ENCODE results near the gene SCGN.

The SCGN gene

DNA sequence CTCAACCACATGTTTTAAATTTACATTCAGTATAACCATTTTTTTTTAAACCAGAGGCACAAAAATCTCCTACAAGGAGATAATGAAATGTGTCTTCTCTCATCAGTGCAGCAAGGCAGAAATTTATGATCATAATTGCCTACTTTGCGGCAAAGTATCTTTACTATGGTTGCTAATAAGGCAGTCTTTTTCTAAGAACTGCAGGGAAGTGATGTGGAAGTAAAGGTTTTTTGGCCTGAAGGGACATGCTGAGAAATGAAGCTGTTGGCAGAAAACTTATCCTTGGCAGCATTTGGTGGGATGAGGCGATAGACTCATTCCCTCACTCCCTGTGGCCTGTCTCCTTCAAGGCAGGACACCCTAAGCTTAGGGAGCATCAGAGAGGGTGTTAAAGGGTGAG lies 48.7 kb downstream of the SCGN start:
- TF ChIP-seq, protein P1, sequence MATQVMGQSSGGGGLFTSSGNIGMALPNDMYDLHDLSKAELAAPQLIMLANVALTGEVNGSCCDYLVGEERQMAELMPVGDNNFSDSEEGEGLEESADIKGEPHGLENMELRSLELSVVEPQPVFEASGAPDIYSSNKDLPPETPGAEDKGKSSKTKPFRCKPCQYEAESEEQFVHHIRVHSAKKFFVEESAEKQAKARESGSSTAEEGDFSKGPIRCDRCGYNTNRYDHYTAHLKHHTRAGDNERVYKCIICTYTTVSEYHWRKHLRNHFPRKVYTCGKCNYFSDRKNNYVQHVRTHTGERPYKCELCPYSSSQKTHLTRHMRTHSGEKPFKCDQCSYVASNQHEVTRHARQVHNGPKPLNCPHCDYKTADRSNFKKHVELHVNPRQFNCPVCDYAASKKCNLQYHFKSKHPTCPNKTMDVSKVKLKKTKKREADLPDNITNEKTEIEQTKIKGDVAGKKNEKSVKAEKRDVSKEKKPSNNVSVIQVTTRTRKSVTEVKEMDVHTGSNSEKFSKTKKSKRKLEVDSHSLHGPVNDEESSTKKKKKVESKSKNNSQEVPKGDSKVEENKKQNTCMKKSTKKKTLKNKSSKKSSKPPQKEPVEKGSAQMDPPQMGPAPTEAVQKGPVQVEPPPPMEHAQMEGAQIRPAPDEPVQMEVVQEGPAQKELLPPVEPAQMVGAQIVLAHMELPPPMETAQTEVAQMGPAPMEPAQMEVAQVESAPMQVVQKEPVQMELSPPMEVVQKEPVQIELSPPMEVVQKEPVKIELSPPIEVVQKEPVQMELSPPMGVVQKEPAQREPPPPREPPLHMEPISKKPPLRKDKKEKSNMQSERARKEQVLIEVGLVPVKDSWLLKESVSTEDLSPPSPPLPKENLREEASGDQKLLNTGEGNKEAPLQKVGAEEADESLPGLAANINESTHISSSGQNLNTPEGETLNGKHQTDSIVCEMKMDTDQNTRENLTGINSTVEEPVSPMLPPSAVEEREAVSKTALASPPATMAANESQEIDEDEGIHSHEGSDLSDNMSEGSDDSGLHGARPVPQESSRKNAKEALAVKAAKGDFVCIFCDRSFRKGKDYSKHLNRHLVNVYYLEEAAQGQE (IDR thresholded peaks at IDR 0.05; ENCODE audit: insufficient read depth in 1 of 2, low read depth in 2 of 2, low read length in 2 of 2) = no peak
- TF ChIP-seq POLR2AphosphoS5 (IDR thresholded peaks at IDR 0.05; ENCODE audit: low read depth, low read length) (no peak), SIN3A (IDR thresholded peaks at IDR 0.05; ENCODE audit: borderline replicate concordance, insufficient read depth, low read length) (no peak), FOXP2 (optimal IDR thresholded peaks at IDR 0.05; ENCODE audit: borderline replicate concordance, extremely low read depth, extremely low read length, insufficient read depth) (no peak), TAF1 (IDR thresholded peaks at IDR 0.05; ENCODE audit: borderline replicate concordance, insufficient read depth, low read length) (no peak)

DNA sequence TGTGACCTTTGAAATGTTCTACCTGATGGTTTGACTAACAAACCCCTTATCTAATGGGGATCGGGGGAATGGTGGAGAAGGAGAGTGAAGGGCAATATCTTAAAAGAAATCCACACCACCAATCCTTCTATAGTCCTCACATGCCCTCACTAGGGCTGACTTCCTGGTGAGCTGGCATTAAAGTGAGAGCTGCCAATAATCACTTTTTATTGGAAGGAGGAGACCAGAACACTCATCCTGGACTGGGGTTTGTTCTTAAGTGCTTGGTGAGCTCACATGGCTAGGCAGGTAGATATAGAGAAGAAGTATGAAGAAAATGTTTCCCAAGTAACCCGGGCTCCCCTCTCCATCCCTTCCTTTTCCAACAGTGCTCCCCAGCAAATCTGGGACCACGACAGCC lies 49.8 kb downstream of the SCGN start:
- TF ChIP-seq POLR2AphosphoS5 (IDR thresholded peaks at IDR 0.05; ENCODE audit: low read depth, low read length) = no peak
- no peak for TF ChIP-seq FOXP2 (optimal IDR thresholded peaks at IDR 0.05; ENCODE audit: borderline replicate concordance, extremely low read depth, extremely low read length, insufficient read depth)
- TF ChIP-seq SIN3A (IDR thresholded peaks at IDR 0.05; ENCODE audit: borderline replicate concordance, insufficient read depth, low read length) = no peak
- TF ChIP-seq, protein P1 (IDR thresholded peaks at IDR 0.05; ENCODE audit: insufficient read depth in 1 of 2, low read depth in 2 of 2, low read length in 2 of 2) = no peak
- no peak for TF ChIP-seq TAF1 (IDR thresholded peaks at IDR 0.05; ENCODE audit: borderline replicate concordance, insufficient read depth, low read length)

DNA sequence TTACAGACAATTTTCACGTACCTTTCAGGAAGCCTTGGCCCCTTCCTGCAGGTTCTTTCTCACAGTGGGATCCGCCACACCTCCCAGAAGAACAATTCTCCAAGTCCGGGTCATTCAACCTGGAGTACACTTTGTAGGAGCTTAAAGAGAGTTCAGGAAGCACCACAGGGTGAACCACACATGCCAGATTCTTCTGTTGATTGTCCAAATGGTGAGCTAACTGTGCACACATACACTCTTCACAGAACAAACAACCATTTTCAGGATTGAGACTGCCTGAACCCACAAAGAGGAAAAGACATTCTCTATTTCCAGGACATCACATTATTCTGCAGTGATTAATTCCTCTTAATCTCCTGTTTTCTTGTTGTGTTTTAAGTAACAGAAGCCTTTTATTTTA lies 51.0 kb downstream of the SCGN start:
- no peak for TF ChIP-seq SIN3A (IDR thresholded peaks at IDR 0.05; ENCODE audit: borderline replicate concordance, insufficient read depth, low read length)

DNA sequence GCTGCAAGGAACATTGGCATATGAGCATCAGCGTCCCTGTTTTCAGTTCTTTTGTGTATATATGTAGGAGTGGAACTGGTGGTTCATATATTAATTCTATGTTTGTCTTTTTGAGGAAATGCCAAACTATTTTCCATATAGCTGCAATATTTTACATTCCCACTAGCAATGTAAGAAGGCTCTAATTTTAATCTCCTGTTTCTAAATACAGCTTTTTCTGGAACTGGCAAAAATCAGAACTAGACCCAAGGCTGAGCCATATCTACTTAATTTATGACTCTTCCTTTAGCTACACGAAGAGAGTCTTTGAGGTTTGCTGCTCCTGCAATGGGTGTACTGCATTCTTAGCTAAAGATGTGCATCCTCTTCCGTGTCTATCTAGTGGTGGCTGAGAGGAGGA lies 52.0 kb downstream of the SCGN start:
- no peak for TF ChIP-seq FOXP2 (optimal IDR thresholded peaks at IDR 0.05; ENCODE audit: borderline replicate concordance, extremely low read depth, extremely low read length, insufficient read depth)
- TF ChIP-seq POLR2AphosphoS5 (IDR thresholded peaks at IDR 0.05; ENCODE audit: low read depth, low read length) = no peak
- TF ChIP-seq SIN3A (IDR thresholded peaks at IDR 0.05; ENCODE audit: borderline replicate concordance, insufficient read depth, low read length) = no peak
- TF ChIP-seq TAF1 (IDR thresholded peaks at IDR 0.05; ENCODE audit: borderline replicate concordance, insufficient read depth, low read length) = no peak
- TF ChIP-seq, protein P1 (IDR thresholded peaks at IDR 0.05; ENCODE audit: insufficient read depth in 1 of 2, low read depth in 2 of 2, low read length in 2 of 2) = no peak

DNA sequence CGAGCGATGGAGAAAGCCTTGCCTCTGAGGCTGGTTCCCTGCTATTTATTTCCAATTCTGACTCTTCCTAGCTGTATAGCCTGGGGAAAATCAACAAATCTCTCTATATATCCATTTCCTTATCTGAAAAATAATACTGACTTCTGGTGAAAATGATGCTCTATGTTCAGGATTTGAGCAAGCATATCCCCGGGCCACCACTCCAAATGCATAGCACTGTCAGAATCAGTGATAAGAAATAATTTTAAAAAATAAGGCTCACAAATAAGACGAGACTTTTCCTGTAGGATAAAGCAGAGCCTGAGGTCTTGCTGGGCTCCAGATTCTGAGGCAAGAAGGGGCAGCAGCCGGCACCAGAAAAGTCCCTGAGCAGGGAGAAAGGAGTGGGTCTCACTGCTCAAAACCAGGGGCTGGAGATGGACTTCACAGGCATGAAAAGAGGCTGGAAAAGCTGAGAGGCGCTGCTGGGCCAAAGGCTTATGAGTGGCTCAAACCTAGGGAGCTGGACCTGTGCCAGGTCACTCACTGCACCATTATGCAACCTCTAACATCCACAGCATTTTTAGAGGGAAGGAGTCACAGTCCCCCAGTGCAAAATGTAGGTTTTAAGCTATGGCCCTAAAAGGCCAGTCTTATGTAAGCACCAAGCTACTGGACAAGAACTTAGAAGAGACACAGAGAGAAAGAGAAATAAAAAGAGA lies 54.4 kb downstream of the SCGN start:
- TF ChIP-seq FOXP2 (optimal IDR thresholded peaks at IDR 0.05; ENCODE audit: borderline replicate concordance, extremely low read depth, extremely low read length, insufficient read depth) = no peak
- TF ChIP-seq, protein P1 (IDR thresholded peaks at IDR 0.05; ENCODE audit: insufficient read depth in 1 of 2, low read depth in 2 of 2, low read length in 2 of 2) = no peak
- no peak for TF ChIP-seq POLR2AphosphoS5 (IDR thresholded peaks at IDR 0.05; ENCODE audit: low read depth, low read length)
- TF ChIP-seq SIN3A (IDR thresholded peaks at IDR 0.05; ENCODE audit: borderline replicate concordance, insufficient read depth, low read length) = no peak
- no peak for TF ChIP-seq TAF1 (IDR thresholded peaks at IDR 0.05; ENCODE audit: borderline replicate concordance, insufficient read depth, low read length)

Measured in PFSK-1 (cell line).